GM18498 (cell line): ENCODE data around the gene MYNN.
"Not testable (repeated sequence)": the region's sequence is repeated elsewhere in the genome, so short reads cannot be mapped to it uniquely, and the experiment has no call there.

Experiments used
- ATAC-seq: cut with Tn5 transposase; IDR thresholded peaks from one replicate; pipeline ENCODE4 v1.9.1; 2021; ENCODE audit warnings: mild to moderate bottlenecking, moderate library complexity; ENCODE audit not compliant: unreplicated experiment

MYNN gene

DNA sequence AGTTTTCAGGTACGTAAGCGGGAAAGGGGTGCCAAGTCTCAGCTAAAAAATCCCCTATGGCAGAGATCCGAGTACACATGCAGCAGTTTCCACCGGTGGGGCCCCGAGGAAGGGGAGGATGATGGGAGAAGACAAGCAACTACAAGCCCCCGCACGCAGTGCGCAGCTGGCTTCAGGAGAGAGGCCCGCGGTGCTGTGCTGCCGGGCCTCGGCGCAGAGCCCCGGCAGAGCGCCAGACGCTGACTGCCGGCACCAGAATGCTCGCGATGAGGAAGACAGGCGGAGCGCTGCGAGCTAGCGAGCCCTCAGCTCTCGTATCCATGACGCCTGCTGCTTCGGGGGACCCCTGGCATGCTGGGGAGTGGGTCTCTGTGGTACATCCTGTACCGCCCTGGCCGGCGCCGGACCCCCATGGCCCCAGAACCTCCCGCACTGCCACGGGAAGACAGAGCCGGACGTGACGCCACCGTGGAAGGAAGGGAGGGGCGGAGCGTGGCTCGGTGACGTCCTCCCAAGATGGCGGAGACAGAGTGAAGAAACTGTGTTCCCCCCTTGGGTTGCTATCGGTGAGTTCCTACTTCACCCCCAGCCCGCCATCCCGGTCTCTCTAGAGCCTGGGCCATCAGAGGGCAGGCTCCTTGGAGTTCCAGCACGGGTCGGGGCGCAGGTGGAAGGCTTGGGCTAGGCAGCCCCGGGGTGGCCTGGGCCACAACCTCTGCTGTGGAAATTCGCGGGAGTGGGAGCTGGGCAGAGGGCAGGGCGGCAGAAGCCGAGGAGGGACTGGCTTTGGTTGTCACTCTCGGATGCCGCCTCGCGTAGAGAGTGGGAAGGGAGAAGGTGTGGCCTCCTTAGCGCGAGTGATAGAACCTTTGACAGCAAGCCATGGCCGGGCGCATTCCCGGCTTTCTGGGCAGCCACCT lies at the start of gene MYNN:
TSS of gene MYNN (plus strand) at position 500 of the 920 bp plus-strand sequence. CDS start 900 bp downstream, outside the sequence.
- ATAC-seq, result peak; percentile 85

GRCh38 chr3:169731857-169732256 lies 41.3 kb upstream of the MYNN start:
- ATAC-seq, result not testable (repeated sequence)

- no peak for ATAC-seq
Observed at GRCh38 chr3:169739067-169739466, 34.1 kb upstream of the MYNN start.

GRCh38 chr3:169744366-169745054 lies 28.7 kb upstream of the MYNN start:
- ATAC-seq, result no peak

GRCh38 chr3:169746924-169747323 lies 26.3 kb upstream of the MYNN start:
- no peak for ATAC-seq

DNA sequence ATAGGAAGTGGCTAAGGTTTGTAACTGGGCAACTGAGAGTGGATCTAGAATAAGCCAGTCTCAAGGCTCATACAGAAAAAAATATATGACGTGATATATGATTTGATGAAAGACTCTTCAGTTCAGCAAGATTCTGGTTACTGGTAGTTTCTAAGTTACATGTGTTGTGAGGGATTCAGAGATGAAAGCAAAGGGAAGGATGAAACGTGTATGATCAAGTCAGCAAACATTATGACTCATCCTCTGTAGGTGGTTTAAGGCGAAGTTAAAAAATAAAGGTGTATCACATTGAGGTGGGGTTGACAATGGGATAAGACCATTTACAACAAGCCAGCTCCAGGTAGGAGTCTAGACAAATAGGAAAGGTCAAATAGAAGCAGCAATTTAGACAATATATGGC lies 24.5 kb upstream of the MYNN start:
- ATAC-seq, result no peak

GRCh38 chr3:169750665-169751064 lies 22.5 kb upstream of the MYNN start:
- ATAC-seq, result no peak

DNA sequence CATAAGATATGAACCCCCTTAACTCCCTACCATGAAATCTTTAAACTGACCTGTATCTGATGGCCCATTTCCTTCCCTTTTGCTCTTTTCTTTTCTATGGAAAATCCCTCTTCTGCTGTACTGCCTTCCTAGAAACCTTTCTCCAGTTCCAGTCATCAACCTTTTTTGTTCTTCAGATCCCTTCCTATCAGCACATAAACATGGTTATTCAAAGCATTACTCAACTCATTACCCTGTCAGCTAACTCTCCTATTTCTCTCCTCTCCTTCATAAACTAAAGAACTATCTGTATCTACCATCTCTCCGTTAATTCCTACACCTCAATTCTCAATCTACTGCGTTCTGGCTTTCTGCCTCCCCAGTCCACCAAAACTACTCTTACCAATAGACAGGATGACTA lies 21.3 kb upstream of the MYNN start:
- no peak for ATAC-seq

GRCh38 chr3:169754711-169755110 lies 18.5 kb upstream of the MYNN start:
- no peak for ATAC-seq

GRCh38 chr3:169755488-169755887 lies 17.7 kb upstream of the MYNN start:
- ATAC-seq, result no peak

DNA sequence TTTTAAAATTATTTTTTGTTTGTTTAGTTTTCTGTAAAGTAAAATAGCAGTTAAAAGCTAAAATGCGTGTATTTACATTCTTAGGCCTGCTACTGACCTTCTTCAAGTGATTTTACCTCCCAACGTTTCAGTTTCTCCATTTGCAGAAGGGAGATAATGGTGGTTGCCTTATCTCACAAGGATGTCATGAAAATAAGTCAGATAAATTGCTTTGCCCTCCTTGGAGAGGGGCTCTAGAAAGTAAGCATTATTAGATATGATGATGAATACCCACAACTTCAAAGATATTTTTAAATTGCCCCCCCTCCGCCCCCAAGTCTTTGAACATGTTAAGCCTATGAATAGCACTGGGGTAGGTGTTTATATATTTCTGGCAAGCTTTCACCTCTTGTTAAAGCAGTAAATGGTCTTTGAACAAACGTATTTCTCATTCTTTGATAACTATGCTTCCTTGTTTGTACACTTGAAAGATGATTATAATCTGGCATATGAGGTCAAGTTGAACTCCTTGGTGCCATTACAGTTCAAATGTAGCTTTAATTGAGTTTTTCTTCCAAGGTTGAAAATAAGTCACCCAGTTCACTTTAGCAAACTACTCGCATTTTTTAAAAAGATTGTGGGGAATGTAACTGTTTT lies 14.7 kb upstream of the MYNN start:
- no peak for ATAC-seq

DNA sequence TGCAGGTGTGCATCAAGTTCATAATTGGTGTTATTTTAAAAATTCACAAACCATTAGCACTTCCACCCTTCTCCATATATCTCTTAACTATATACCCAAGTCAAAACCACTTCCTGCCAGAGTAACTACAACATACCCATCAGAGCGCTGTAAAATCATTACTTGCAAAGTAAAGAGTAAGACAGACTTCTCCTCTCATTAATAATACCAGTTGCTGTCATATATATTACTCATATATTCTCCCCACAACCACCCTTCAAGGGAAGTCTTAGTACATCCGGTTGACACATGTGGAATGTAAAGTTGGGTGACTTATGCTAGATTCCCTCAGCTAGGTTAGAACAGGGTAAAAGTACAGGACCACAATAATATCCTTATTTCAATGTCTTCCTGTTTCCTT lies 13.9 kb upstream of the MYNN start:
- ATAC-seq, result peak; percentile 45

GRCh38 chr3:169760479-169760878 lies 12.7 kb upstream of the MYNN start:
- ATAC-seq, result no peak

GRCh38 chr3:169764312-169764881 lies 8.8 kb upstream of the MYNN start:
- peak; percentile 46 for ATAC-seq

DNA sequence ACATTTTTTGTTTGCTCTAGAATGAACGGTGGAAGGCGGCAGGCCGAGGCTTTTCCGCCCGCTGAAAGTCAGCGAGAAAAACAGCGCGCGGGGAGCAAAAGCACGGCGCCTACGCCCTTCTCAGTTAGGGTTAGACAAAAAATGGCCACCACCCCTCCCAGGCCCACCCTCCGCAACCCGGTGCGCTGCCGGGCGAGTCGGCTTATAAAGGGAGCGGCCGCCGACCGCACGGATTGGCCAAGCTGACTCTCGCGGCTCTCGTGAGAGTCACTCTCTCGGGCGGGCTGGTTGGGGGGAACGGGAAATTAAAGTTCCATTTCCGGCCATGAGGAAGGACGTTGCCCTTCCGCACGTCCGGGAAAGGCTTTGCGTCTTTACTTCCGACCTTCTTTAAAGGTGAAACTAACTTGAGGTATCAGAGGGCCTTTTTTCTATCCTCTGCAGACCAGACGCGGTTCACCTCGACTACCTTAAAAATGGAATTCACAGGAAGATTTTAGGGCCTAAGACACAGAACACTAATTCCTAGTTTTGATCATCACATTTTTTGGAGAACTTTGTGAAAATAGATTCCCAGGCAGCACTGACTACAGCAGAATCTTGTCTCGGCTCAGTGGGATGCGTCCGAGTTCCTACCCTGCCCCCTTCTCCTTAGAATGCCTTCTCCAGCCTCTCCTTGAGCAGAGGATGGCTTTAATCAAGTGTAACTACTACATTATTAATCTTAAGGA lies 8.1 kb upstream of the MYNN start, which contains the start of gene TERC:
TSS of gene TERC (minus strand) at position 179 of the 731 bp plus-strand sequence.
- peak; percentile 79 for ATAC-seq

GRCh38 chr3:169769287-169770181 lies 3.7 kb upstream of the MYNN start, which contains the start of gene ACTRT3:
ACTRT3 (minus strand) TSS chr3:169769561; CDS start chr3:169769520, 41 bp downstream.
- ATAC-seq, result peak; percentile 28

GRCh38 chr3:169771497-169772304 lies 1.5 kb upstream of the MYNN start:
- peak; percentile 18 for ATAC-seq

GRCh38 chr3:169772305-169772896 lies 795 bp upstream of the MYNN start:
- peak; percentile 14 for ATAC-seq
